GM18507 (cell line): ENCODE measurements around the gene ADARB2.

ENCODE experiments used
- DNase-seq: peaks from one replicate; pipeline ENCODE4 v3.0.0; 2011; ENCODE audit warnings: low read depth; ENCODE audit not compliant: insufficient read length; ENCODE audit errors: extremely low spot score
- FAIRE-seq: peaks from 2 replicates; lab custom pipeline; 2011; peaks lifted over from hg19 to GRCh38; lab: Jason Lieb, UNC

The ADARB2 gene

GRCh38 chr10:1523221-1523620, 214.1 kb downstream of the ADARB2 start:
- DNase-seq (no peak), FAIRE-seq (no peak)

- FAIRE-seq (no peak), DNase-seq (no peak)
Measured at GRCh38 chr10:1522237-1522636, 215.1 kb downstream of the ADARB2 start.

DNA sequence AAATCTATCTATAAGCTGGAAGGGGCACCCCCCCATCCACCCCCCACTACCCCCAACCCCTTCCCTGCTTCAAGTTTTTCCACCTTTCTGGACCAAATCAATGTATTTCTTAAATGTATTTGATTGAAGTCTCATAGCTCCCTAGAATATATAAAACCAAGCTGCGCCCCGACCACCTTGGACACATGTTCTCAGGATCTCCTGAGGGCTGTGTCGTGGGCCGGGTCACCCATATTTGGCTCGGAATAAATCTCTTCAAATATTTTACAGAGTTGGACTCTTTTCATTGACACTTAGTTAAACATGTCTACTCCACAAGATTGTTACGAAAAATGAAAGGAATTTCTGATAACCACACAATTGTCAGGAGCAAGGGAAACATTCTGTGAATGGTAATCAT, 215.6 kb downstream of the ADARB2 start:
- no peak for DNase-seq
- no peak for FAIRE-seq

DNA sequence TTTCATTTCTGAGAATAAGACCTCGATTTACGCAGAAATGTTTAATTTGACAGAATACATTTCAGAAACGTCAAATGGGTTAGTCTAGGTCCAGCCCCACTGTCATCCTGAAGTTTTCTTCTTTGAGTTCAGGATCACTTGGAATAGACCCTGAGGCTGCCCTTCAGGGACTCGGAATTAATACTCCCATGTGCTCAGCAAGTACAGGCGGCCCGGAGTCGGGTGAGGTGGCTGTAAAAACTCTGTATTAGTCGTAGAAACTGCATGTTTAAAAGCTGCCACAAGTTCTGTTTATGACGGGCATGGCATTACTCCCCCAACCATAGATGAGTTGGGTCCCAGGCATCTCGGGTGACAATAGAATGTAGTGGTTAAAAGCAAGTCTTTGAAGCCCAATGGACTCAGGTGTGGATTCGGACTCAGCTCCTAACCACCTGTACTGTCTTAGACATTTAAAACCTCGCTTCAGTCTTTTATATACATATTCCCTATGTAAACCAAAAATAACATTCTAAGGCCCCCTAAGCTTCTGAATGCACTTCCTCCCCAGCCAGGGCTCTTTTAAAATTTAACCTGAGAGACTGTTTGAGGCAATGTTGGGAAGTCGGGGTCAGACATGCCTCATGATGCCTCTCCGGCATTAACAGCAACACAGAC, 216.3 kb downstream of the ADARB2 start:
- no peak for DNase-seq
- FAIRE-seq = no peak

DNA sequence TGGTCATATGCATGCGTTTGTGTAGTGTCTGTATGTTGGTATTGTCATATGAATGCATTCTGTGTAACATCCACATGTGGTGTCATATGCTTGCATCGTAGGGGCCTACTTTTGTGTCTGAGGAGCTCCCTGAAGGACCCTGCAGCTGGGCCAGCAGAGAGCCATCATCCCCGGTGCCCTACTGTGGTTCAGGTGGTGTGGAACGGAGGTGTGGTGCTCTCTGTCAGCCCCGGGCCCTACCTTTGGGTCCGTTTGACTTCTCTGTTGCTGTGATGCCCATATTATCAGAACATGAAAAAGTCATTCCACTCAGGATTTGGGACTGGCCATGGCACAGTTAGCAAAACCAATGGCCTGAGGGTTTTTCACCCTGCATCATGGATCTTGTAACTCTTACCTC, 217.9 kb downstream of the ADARB2 start:
- no peak for DNase-seq
- FAIRE-seq = no peak

DNA sequence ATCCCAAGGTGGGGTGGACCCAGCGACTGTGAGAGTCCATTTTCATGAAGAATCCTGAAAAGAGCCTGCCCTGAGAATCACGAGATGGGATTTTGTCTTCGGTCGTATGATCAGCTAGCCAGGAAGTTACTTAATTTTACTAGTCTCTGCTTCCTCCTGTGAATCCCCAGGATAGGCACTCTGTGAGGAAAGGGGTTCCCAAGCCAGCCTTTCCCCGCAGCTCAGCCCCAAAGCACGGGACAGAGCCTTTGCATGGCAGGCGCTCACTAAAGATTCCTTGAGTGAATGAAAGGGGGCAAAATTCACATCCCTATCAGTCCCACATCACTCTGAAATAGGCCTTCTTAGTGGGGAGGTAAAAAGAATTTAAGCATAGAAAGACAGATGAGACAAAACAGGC, 219.6 kb downstream of the ADARB2 start:
- no peak for DNase-seq
- FAIRE-seq = no peak

DNA sequence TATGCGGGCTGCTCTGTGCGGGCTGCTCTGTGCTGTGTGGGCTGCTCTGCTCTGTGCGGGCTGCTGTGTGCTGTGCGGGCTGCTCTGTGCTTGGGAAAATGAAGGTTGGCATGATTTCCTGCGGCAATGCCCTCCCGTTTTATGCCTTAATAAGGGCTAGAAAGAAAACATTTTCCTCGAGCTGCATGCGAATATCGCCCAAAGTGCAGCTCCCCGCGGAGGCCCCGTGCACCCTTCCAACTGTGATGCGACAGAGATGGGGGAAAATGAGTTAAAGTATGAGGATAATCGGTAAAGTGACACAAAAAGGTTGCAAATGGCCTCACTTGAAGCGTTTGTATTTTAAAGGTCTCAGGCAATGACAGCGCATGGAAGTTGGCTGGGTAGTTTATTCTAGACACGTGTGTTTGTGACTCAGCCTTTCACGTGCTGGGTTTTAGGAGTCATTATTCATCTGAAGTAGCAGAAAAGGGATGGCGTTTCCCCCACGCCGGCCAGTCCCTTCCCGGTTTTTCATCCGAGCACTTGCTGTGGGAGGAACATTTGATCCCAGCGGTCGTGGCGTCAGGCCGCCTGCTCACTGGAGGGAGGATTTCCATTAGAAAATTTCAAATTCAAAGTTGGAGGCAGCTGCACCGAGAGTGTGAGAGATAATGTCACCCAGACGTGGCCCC, 220.7 kb downstream of the ADARB2 start:
- FAIRE-seq (no peak), DNase-seq (no peak)

DNA sequence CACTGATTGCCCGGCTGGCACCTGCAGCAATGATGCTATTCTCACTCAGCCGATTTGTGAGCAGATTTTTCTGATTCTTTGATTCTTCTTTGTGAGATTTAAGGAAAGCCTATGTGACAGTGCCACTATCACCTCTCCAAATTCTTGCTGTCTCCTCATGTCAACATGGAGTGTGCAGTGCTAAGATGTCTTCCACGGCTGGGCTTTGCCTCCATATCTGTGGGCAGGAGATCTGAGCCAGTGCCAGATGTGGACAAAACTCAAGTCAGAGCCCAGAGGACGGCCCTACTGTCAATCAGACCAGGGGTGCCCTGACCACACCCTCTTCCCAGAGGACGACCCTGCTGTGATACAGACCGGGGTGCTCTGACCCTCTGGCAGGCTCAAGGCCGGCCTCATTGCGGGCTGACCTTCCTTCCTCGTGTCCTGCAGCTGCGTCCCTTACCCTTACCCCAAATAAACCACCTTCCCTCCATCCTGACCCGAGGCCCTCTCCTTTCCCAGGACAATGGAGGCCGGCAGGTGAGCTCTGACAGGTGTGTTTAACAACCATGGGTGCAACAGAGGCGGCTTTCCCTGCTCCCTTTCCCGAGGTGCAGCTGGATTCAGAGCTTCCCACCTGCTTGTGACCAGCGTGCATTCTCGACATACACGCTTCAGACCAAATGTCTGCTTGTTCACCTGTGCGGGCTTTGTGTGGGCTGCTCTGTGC, 221.4 kb downstream of the ADARB2 start:
- no peak for FAIRE-seq
- DNase-seq = no peak

- FAIRE-seq = no peak
Measured at GRCh38 chr10:1515121-1515779, 222.1 kb downstream of the ADARB2 start.

GRCh38 chr10:1514681-1515080, 222.6 kb downstream of the ADARB2 start:
- no peak for DNase-seq
- FAIRE-seq = no peak

More at GRCh38 chr10:1515121-1515779, 222.1 kb downstream of the ADARB2 start:
- DNase-seq = no peak

DNA sequence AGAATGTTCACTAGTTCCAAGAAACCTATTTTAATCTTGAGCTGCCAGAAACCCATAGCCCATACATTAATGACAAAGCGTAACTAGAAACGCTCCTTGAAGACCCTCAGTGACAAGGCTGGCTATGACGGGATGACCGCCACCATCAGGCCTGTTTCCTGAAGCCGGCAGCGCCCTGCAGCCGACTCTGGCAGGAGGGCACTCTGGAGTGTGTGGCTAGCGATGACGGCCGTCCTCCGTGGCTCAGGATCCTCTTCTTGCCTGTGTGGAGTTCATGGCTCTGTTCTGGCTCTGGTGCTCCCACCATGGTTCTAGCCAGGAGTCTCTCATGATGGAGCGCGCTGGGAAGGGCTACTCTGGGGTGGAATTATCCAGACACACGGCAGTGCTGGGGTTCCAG, 224.1 kb downstream of the ADARB2 start:
- no peak for FAIRE-seq
- DNase-seq = no peak

DNA sequence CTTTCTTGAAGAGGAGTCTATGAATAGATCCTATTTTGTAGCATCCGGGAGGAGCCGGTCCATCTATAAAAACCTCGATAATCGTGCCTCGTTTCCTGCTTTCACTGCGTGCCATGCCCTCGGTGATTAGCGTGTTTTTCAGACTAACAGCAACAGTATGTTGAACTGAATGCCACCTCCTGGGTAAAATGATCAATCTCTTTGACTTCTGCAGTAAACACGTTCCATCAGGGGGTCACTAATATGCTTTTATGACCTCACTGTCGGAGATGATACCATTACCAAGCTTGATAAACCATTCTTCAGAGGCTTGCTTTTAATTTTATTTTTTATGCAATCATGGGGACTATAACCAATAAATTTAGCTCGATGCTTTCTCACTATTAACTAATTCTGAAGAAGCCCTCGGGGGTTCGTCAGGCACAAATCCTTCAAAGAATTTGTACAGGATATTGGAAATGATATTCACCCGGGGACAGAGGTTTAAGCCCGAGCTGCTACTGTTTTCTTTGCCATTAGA, 228.3 kb downstream of the ADARB2 start:
- no peak for DNase-seq
- no peak for FAIRE-seq

- DNase-seq (no peak), FAIRE-seq (no peak)
Measured at GRCh38 chr10:1508096-1508495, 229.2 kb downstream of the ADARB2 start.

GRCh38 chr10:1507436-1507835, 229.9 kb downstream of the ADARB2 start:
- FAIRE-seq = no peak
- no peak for DNase-seq

DNA sequence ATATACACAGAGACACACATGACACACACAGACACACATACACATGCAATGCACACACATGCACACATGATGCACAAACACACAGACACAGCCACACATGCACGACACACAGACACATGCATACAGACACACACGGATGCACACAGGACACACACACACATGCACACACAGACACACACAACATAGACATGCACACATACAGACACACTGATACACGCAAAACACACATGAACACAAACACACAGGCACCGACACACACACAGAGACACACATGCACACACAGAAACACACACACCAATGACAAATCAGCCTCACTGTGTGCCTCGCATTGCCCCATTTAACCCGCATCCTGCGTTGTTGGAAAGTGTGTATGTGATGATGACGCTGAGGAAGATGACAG, 232.4 kb downstream of the ADARB2 start:
- FAIRE-seq (no peak), DNase-seq (no peak)

DNA sequence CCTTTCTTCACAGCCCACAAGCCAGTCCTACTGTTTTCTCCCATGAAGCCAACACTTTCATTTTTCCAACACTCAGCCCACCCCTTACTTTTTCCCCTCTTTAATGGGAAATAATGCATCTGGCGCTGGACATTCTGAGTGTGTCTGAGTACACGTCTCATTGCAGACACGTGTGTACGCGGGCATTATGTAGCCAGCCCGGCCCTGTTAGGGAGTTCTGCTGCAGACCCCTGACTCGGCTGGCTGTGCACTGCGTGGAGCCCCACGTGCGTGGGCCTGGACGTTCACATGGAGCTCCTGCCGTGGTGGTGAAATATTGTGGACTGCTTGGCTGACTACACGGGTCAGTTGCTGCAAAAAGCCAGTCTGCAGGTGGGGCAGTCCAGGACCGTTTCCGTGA, 233.0 kb downstream of the ADARB2 start:
- DNase-seq = no peak
- FAIRE-seq = no peak

GRCh38 chr10:1502451-1502850, 234.9 kb downstream of the ADARB2 start:
- FAIRE-seq (no peak), DNase-seq (no peak)

DNA sequence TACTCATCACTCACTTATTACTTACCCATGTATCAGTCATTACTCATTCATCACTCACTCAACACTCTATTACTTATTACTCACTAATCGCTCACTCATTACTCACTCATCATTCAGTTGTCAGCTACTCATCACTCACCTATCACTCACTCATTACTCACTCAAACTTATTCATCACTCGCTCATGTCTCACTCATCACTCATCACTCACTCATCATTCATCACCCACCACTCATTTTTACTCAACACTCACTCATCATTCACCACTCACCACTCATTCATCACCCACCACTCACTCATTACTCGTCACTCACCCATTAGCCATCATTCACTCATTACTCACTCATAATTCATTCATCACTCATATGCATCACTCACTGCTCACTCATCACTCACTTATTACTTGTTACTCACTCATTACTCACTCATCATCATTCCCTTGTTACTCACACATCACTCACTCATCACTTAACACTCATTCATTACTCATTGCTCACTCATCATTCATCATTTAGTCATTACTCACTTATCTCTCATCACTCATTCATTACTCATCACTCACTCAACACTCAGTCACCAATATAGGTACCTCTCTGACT, 237.9 kb downstream of the ADARB2 start:
- DNase-seq = no peak
- FAIRE-seq = no peak

DNA sequence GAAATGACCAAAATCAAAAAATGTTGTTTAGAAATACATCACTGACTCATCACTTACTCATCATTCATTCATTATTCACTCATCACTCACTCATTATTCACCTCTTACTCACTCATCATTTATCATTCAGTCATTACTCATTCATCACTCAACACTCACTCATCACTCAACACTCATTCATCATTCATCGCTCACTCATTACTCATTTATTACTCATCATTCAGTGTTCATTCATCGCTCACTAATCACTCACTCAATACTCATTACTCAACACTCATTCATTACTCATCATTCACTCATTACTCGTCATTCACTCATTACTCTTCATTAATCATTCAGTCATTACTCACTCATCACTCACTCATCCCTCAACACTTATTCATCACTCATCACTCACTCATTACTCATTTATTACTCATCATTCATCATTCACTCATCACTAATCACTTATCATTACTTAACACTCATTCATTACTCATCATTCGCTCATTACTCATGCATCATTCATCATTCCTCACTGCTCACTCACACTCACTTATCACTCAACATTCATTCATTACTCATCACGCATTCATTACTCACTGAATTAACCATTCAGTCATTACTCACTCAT, 238.5 kb downstream of the ADARB2 start:
- DNase-seq (no peak), FAIRE-seq (no peak)
